ENCODE measurements around the gene SLC27A2.

SLC27A2 gene

GRCh38 chr15:50192926-50193620, 11.1 kb downstream of the SLC27A2 start:
- DNase-seq = no peak

DNA sequence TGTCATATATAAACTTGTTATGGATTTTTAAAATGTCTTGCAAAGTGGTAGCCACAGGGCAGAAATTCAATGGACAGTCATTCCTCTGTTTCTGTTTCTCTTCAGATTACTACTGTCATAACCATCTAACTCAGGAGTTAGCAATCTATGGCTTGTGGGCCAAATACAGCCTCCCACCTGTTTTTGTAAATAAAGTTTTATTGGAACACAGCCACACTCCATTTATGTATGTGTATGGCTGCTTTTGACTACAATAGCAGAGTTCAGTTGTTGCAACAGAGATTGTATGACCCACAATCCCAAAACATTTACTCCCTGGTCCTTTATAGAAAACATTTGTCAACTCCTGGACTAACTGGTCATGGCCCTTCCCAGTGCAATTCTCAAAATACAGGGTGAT, 20.0 kb downstream of the SLC27A2 start:
- no peak for DNase-seq

DNA sequence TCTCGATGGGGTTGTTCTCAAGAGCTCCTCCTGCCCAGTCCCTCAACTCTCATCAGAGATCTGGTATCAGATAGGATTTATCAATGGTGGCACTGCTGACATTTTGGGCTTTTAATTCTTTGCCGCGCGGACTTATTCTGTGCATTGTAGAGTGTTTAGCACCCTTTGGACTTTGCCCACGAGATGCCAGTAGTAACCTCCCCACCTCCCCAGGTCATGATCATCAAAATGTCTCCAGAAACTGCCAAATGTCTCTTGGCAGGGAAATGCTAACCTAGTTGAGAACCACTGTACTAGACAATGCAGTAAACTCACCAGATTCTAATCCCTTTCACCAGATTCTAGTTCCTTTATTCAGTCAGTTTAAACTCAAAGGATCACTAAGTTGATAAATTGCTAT, 24.0 kb downstream of the SLC27A2 start:
- DNase-seq = no peak

DNA sequence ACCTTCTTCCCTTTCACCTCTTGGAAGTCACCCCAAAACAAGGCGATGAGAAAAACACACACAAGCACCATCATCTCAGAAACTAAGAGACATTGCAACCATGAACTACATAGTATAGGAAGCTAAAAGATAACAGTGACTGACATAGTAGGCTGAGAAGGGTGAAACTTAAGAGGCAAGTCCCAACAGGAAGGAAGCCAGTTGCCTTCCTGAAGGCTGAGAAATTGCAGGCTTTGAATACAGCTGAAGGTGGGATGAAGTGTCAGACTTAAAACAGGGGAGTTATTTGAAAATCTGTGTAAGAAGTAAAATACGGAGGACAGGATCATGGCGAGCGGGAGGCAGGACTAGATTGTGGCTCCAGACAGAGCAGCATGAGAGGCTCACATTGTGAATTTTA, 27.8 kb downstream of the SLC27A2 start:
- DNase-seq = no peak

GRCh38 chr15:50210462-50211157, 28.6 kb downstream of the SLC27A2 start:
- no peak for DNase-seq

DNA sequence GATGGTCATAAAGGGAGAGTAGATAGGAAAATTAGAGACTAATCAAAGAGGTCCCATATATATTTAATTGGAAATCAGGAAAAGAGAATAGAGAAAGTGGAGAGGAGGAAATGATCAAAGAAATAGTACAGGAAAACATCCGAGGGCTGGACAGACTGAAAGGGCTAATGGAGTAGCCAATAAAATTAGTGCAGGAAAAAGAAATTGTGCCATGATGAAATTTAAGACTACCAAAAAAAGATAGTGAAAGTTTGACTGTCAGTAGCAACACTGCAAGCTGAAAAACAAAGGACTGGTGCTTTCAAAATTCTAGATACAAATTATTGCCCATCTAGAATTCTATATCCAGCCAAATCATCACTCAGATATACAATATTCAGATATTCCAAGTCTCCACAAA, 36.3 kb downstream of the SLC27A2 start:
- DNase-seq = no peak

- DNase-seq = no peak
These were observed 36.7 kb downstream of the SLC27A2 start for GRCh38 chr15:50218691-50219090.

- DNase-seq = no peak
These were observed 37.8 kb downstream of the SLC27A2 start for GRCh38 chr15:50219820-50220219.

DNA sequence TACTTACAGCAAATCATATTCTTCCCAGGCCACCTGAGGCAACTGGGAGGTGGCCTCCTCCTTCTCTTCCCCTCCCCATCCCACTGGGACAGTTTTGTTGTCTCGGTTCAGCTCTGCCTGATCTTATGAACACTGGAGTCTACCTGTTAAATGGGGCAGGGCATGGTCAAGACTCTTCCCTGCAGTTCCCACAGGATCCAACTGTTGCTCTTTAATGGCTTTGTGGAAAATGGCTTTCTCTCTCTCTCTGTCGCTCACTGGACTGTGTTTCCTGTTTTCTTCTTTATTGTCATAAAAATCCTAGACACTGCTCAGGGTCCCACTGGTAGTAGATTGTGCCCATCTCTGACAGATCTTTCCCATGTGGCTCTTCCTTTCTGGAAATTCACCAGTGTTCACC, 40.2 kb downstream of the SLC27A2 start:
- DNase-seq = no peak

DNA sequence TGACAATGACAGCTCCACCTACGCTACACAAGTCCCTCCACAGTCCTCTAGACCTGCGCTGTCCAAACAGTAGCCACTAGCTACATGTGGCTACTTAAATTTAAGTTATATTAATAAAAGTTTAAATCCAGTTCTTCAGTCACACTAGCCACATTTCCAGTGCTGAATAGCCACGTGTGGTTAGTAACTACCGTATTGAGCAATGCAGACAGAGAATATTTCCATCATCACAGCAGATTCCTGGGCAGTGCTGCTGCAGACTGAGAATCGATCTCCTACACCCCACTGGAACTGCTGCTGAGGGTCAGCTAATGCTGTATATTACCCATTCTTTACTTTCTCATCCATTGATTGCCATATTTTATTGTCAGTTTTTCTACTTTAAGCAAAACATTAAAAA, 42.6 kb downstream of the SLC27A2 start:
- DNase-seq = no peak

DNA sequence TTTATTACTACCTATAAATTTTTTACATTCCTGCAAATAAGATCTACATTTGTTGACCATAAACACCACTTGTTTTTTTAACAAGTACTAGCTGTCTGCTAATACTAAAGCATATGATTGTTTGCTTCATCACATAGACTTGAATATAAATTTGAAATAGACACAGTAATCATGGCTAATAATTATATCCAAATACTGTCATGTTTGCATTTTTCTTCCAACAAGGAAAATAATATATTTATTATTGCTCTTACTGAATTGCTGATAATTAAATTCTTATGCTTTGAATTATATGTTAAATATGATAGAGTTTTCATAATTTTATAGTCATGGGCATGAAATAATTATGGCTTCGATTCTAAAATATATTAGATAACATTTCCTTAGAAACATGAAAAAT, 43.1 kb downstream of the SLC27A2 start:
- no peak for DNase-seq

DNA sequence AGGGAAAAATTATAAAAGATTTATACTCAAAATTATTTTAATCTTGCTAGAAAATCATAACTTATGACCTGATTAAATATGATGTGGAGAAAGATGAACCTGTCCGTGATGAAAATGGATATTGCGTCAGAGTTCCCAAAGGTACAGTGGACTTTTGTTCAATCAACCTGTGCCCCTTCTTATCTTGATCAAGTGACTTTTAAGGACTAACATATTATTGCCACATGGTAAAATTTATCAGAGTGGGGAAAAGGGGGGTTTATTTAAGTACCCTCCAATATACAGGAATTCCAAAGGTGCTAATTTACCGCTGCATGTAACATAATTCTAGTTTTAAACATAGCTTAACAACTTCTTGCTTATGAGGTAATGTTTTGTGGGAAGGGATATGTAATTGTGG, 43.9 kb downstream of the SLC27A2 start:
- no peak for DNase-seq

DNA sequence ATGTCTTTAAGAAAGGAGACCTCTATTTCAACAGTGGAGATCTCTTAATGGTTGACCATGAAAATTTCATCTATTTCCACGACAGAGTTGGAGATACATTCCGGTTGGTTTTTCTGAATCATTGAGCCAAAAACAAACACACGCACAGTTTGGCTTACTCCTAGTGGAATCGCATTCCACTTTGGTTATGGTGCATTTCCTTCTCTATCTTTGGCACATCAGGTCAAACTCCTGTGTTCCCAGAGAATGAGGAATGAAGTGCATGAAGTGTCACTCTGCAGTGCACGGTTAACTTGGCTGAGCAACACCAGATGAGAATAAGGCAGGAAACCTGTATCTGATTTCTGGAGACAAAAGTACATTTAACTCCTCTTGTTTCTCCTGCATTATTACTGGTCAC, 45.1 kb downstream of the SLC27A2 start:
- no peak for DNase-seq

GRCh38 chr15:50228866-50229265, 46.9 kb downstream of the SLC27A2 start:
- DNase-seq = no peak

DNA sequence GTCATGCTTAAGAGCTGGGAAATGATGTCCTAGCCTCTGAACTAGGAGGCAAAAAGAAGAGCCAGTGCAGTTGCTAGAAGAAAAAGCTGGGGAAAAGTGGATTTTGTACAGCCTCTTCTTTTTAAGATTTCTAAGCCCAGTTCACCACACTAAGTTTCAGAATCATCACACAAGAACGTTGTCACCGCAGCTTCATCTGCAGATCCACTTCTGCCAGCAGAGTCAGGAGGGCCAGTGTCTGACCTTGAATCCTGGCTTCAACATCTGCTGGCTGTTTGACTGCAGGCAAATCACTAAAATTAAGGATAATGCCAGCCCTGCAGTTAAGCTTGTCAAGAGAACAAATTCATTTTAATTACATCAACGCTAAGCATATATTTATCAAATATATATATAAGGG, 47.3 kb downstream of the SLC27A2 start:
- no peak for DNase-seq

GRCh38 chr15:50231761-50232160, 49.8 kb downstream of the SLC27A2 start:
- DNase-seq = no peak

- DNase-seq = no peak
These were observed 50.8 kb downstream of the SLC27A2 start for GRCh38 chr15:50232791-50233190.

DNA sequence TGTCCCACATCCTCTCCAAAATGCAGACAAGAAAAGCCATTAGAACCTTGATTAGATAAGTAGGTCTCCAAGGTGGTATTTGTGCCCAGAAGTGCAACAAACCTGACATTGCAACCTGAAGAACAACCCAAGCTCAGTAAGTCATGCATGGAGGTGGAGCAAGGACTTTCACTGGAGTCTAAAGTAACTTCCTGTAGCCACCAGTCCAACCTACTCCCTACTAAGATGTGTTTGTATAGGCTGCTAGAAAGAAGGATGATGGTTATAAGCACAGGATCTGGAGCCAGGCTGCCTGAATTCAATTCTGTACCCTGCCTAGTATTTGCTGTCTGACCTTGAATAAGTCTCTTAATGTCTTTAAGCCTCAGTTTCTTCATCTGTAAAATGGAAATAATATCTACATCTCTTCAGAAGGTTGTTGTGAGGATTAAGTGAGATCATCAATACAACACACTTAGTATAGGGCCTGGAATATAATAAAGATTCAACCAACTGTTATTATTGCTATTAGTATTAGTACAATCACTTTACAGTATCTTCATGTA, 51.3 kb downstream of the SLC27A2 start:
- no peak for DNase-seq

DNA sequence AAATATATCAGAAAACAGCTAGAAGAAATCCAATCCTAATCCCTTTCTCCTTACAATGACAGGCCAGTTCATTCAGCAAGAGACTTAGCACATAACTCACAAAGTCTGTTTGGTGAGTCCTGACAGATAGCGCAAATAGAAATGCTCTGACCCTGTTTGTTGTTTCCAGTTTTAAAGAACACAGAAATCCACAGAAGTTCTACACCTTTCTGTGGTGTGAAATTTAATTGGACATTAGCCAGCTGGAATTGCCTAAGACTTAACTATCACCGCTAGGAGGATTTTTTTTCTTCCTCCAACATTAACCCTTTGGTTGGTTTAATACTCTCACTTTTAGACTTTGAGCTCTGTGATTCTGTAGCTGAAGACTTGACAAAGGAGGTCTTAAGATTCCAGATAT, 52.8 kb downstream of the SLC27A2 start:
- no peak for DNase-seq

DNA sequence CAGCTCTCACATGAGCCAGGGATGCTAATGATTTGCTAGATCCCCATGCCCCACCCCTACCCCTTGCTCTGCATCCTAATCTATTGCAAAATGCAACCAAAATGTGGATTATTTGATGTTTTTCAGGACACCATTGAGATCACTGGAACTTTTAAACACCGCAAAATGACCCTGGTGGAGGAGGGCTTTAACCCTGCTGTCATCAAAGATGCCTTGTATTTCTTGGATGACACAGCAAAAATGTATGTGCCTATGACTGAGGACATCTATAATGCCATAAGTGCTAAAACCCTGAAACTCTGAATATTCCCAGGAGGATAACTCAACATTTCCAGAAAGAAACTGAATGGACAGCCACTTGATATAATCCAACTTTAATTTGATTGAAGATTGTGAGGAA, 53.8 kb downstream of the SLC27A2 start:
- DNase-seq = no peak

- no peak for DNase-seq
These were observed 54.4 kb downstream of the SLC27A2 start for GRCh38 chr15:50236433-50236832.

GRCh38 chr15:50238255-50238654, 56.3 kb downstream of the SLC27A2 start:
- no peak for DNase-seq

GRCh38 chr15:50241684-50242450, 59.9 kb downstream of the SLC27A2 start:
- DNase-seq = no peak

- DNase-seq = no peak
These were observed 62.2 kb downstream of the SLC27A2 start for GRCh38 chr15:50244153-50244552.
